Heart left ventricle (tissue), 16 donors: ENCODE measurements around the gene R3HDM2. TPM values are rescaled to one million over a fixed set of nuclear protein-coding genes. Genes with fewer than 3 reads are reported as not detected.

Source experiments
- ATAC-seq, 4 donors: fragments of 200-7000 bp; cut with Tn5 transposase; one replicate each; pipeline ENCODE4 v1.9.1; 2020 to 2022; ENCODE audit warnings: moderate library complexity in 4 of 4, mild to moderate bottlenecking in 3 of 4, moderate number of reproducible peaks in 1 of 4
- DNase-seq, 5 donors: peaks; one replicate each; pipeline ENCODE4 v3.0.0-alpha.2; 2020
- H3K27ac ChIP-seq, 12 donors: fragments of 200-600 bp; sonication (generic) in 4 of 12; one replicate each; pipeline versions ENCODE4 v1.5.0 to v1.8.0; 2016 to 2022; ENCODE audit warnings: mild to moderate bottlenecking in 2 of 12
- H3K27me3 ChIP-seq, 9 donors: fragments of 200-600 bp; sonication (generic) in 2 of 9; one replicate each; pipeline versions ENCODE4 v1.5.1 to v1.8.0; 2016 to 2022; ENCODE audit warnings: mild to moderate bottlenecking in 3 of 9
- H3K36me3 ChIP-seq, 9 donors: fragments of 200-600 bp; sonication (generic) in 2 of 9; one replicate each; pipeline versions ENCODE4 v1.5.0 to v1.8.0; 2018 to 2022; ENCODE audit warnings: mild to moderate bottlenecking in 2 of 9
- H3K4me1 ChIP-seq, 12 donors: fragments of 200-600 bp; sonication (generic) in 4 of 12; one replicate each; pipeline versions ENCODE4 v1.5.0 to v1.8.0; 2016 to 2022; ENCODE audit warnings: mild to moderate bottlenecking in 3 of 12
- H3K4me3 ChIP-seq, 12 donors: fragments of 200-600 bp; sonication (generic) in 4 of 12; one replicate each; pipeline versions ENCODE4 v1.5.0 to v1.8.0; 2017 to 2022; ENCODE audit warnings: mild to moderate bottlenecking in 9 of 12, moderate library complexity in 4 of 12
- H3K9me3 ChIP-seq, 12 donors: fragments of 200-600 bp; sonication (generic) in 4 of 12; one replicate each; pipeline versions ENCODE4 v1.5.0 to v1.8.0; 2016 to 2022; ENCODE audit warnings: mild to moderate bottlenecking in 1 of 12
- POLR2A ChIP-seq, 2 donors: fragments of 450-650 bp; IDR thresholded peaks; one replicate each; pipeline ENCODE4 v1.6.1; 2017; ENCODE audit warnings: antibody characterized with exemption in 2 of 2, mild to moderate bottlenecking in 2 of 2, moderate library complexity in 2 of 2
- WGBS, 4 donors: extraction: QIAGEN DNeasy Blood & Tissue Kit in 2 of 4; methylation state at CpG; one replicate each; pipeline versions ENCODE4 v1.1.5 to v1.1.7; 2013 to 2018; 5-methylcytosine and 5-hydroxymethylcytosine counted together
- intact Hi-C, 10 donors: fragments of 100-400 bp; cut with DNase I; formaldehyde crosslinking; loops; one replicate each; pipeline versions ENCODE4 v1.11.1 to v1.14.2; 2022
- polyA plus RNA-seq, 2 donors: library from polyadenylated mRNA; stranded (reverse); fragments of 200-250 nt; gene quantifications; one replicate each; pipeline ENCODE4 v1.2.3, GENCODE V29; 2013
- total RNA-seq, 9 donors: library from RNA; depleted of rRNA in 2 of 9; stranded (reverse); fragments of >200 nt in 2 of 9; fragmentation: NEBNext Ultra II Directional in 3 of 9; extraction: Animal tissue kit (Norgen Biotek cat#: 25700) in 3 of 9; gene quantifications; one replicate each; pipeline versions ENCODE4 v1.1.0 to v1.2.4, GENCODE V29; 2016 to 2023
- TF ChIP-seq, protein P1 (sequence below), 12 donors: fragments of 200-600 bp; sonication (generic) in 4 of 12; IDR thresholded peaks; one replicate each; pipeline versions ENCODE4 v1.5.0 to v1.8.0; 2018 to 2022; ENCODE audit warnings: antibody characterized with exemption in 12 of 12, mild to moderate bottlenecking in 5 of 12
- donor health status: ischemic (EF 13 %, LVEDD 7.1; RV severe dilation, severe dysfunction).
- donor health status: healthy with polysubstance abuse.
- donor health status: DM: no; HTN: yes; CAD: no.
- donor health status: DM: no; HTN: no; CAD: no.
- donor health status: ischemic (EF 25% LVEDD 6.9; RV normal size, moderate dysfunction).
- donor health status: ischemic (EF 25% LVEDD 5.7; RV mildly dilated, moderate dysfunction).
- donor health status: healthy.
- donor health status: DM: yes; HTN: yes; CAD: no.
- donor health status: ischemic (EF 35%, LVEDD 5.7; RV mildly dilated, moderate dysfunction).
- donor health status: nonischemic (EF 11% LVEDD 7.7; RV severe dilation, severe dysfunction).
- donor health status: DM: yes; HTN: yes; CAD: no.
- donor health status: PGD.
- donor health status: ischemic (EF 29% LVEDD 5.4; RV normal size, mild dysfunction).
- donor health status: nonischemic (EF 23%, LVEDD 6.1; RV moderate dilation, normal function).

Gene R3HDM2
- total and polyA plus RNA-seq, 11 donors, result 12.7 to 102 (median 59.8) TPM

DNA sequence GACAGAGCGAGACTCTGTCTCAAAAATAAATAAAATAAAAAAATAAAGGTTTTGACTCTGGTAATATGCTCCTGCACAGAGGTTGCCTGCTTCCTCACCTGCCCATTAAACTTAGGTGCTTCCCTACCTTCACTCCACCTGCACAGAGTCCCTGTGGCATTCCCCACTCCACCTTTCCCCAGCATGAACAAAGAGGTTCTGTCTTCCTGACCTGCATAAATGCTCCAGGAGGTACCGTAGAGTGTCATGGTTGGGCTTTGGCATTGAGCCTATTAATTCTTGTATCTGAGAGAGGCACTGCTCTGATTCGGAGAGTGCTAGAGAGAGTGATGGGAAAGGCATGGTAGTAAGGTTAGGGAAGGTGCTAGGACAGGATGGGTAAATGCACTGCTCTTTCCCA is 42.5 kb upstream of the R3HDM2 start:
- 43 to 52% (median 47%) methylated on average over 3 of the region's 3 CpGs for WGBS, 4 donors
- peaks cover 0 to 29% (median 15%) of the 10 kb centered on the region in 12 donors for H3K4me1 ChIP-seq
- H3K27me3 ChIP-seq, result peaks cover 14 to 56% (median 40%) of the 10 kb centered on the region in 9 donors
- TF ChIP-seq, protein P1, sequence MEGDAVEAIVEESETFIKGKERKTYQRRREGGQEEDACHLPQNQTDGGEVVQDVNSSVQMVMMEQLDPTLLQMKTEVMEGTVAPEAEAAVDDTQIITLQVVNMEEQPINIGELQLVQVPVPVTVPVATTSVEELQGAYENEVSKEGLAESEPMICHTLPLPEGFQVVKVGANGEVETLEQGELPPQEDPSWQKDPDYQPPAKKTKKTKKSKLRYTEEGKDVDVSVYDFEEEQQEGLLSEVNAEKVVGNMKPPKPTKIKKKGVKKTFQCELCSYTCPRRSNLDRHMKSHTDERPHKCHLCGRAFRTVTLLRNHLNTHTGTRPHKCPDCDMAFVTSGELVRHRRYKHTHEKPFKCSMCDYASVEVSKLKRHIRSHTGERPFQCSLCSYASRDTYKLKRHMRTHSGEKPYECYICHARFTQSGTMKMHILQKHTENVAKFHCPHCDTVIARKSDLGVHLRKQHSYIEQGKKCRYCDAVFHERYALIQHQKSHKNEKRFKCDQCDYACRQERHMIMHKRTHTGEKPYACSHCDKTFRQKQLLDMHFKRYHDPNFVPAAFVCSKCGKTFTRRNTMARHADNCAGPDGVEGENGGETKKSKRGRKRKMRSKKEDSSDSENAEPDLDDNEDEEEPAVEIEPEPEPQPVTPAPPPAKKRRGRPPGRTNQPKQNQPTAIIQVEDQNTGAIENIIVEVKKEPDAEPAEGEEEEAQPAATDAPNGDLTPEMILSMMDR (IDR thresholded peaks at IDR 0.05), result no peak
- no peak for TF ChIP-seq POLR2A (IDR thresholded peaks at IDR 0.05)
- intact Hi-C loops, result no loop called here
- no peaks in the 10 kb centered on the region for H3K9me3 ChIP-seq
- DNase-seq (no peak), ATAC-seq (no peak)
- no peak overlapping the region for H3K4me3 ChIP-seq
- peaks cover 0 to 67% (median 0%) of the 10 kb centered on the region in 9 donors for H3K36me3 ChIP-seq
- H3K27ac ChIP-seq, result no peak overlapping the region

DNA sequence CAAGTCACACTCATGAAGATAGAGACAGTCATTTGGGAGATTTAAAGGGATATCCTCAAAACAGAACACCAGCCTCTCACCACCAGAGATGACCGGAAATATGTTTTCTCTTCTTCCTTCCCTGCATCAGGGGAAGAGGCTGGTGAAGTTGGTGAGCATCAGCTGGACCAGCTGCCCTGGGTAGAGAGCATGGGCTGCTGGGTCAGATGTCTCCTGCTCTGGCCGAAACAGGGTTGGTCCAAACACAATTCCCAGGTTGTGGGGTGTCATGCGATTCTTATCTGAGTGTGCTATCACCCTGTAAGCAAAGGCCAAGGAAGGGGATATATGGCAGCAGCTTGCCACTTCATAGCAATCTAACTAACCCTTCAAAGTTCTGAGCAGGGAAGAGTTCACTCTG is 41.5 kb upstream of the R3HDM2 start:
- 77 to 84% (median 80%) methylated on average over 3 of the region's 3 CpGs for WGBS, 4 donors

DNA sequence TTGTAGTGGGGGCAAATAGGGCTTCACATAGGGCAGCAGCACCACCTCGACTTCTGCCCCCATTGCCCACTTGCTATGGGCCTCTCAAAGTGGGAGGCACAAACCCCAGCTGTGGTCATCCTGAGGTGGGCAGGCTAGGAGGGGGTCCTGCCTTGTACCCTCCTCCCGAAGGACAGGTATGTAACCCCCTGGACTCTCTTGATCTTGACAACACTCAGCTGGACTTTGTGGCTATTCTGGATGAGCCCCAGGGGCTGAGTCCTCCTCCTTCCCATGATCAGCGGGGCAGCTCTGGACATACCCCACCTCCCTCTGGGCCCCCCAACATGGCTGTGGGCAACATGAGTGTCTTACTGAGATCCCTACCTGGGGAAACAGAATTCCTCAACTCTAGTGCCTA is 40.8 kb upstream of the R3HDM2 start:
- H3K4me3 ChIP-seq, result no peak overlapping the region
- DNase-seq (no peak), ATAC-seq (no peak)
- 84 to 91% (median 85%) methylated on average over 2 to 3 of the region's 3 CpGs for WGBS, 4 donors
- no peaks in the 10 kb centered on the region for H3K9me3 ChIP-seq
- intact Hi-C loops, result no loop called here
- no peak overlapping the region for H3K27ac ChIP-seq
- peaks cover 14 to 53% (median 34%) of the 10 kb centered on the region in 9 donors for H3K27me3 ChIP-seq
- H3K36me3 ChIP-seq, result peaks cover 0 to 72% (median 0%) of the 10 kb centered on the region in 9 donors
- H3K4me1 ChIP-seq, result peaks cover 0 to 24% (median 15%) of the 10 kb centered on the region in 12 donors
- no peak for TF ChIP-seq POLR2A (IDR thresholded peaks at IDR 0.05)
- TF ChIP-seq, protein P1 (IDR thresholded peaks at IDR 0.05), result no peak

More for the DNA sequence above, 41.5 kb upstream of the R3HDM2 start:
- ATAC-seq, result no peak
- Histone ChIP-seq H3K9me3 (no peaks in the 10 kb centered on the region), H3K4me1 (peaks cover 0 to 24% (median 15%) of the 10 kb centered on the region in 12 donors), H3K36me3 (peaks cover 0 to 72% (median 0%) of the 10 kb centered on the region in 9 donors), H3K27ac (no peak overlapping the region), H3K27me3 (peaks cover 14 to 56% (median 35%) of the 10 kb centered on the region in 9 donors), H3K4me3 (no peak overlapping the region)
- intact Hi-C loops, result no loop called here
- TF ChIP-seq, protein P1 (IDR thresholded peaks at IDR 0.05), result no peak
- no peak for TF ChIP-seq POLR2A (IDR thresholded peaks at IDR 0.05)
- DNase-seq, result no peak

DNA sequence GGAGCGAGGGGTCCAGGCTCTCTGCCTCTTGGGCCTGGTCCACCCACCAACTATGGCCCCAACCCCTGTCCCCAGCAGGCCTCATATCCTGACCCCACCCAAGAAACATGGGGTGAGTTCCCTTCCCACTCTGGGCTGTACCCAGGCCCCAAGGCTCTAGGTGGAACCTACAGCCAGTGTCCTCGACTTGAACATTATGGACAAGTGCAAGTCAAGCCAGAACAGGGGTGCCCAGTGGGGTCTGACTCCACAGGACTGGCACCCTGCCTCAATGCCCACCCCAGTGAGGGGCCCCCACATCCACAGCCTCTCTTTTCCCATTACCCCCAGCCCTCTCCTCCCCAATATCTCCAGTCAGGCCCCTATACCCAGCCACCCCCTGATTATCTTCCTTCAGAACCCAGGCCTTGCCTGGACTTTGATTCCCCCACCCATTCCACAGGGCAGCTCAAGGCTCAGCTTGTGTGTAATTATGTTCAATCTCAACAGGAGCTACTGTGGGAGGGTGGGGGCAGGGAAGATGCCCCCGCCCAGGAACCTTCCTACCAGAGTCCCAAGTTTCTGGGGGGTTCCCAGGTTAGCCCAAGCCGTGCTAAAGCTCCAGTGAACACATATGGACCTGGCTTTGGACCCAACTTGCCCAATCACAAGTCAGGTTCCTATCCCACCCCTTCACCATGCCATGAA is 40.3 kb upstream of the R3HDM2 start:
- Histone ChIP-seq H3K9me3 (no peaks in the 10 kb centered on the region), H3K4me3 (no peak overlapping the region), H3K27me3 (peaks cover 8 to 48% (median 29%) of the 10 kb centered on the region in 9 donors), H3K4me1 (peaks cover 0 to 22% (median 12%) of the 10 kb centered on the region in 12 donors), H3K36me3 (peaks cover 0 to 72% (median 0%) of the 10 kb centered on the region in 9 donors), H3K27ac (no peak overlapping the region)
- no peak for TF ChIP-seq POLR2A (IDR thresholded peaks at IDR 0.05)
- TF ChIP-seq, protein P1 (IDR thresholded peaks at IDR 0.05), result no peak
- WGBS, 4 donors, result 85 to 100% (median 87%) methylated on average over 4 of the region's 4 CpGs
- intact Hi-C loops, result no loop called here
- DNase-seq, result no peak
- ATAC-seq, result no peak
